ENCODE results near the gene TANC1.

The TANC1 gene

GRCh38 chr2:159185401-159186130, 217.1 kb downstream of the TANC1 start:
- DNase-seq (ENCODE audit: insufficient read length) (peak; percentile 43), FAIRE-seq (peak; percentile 84)
- no peak for TF ChIP-seq POLR2AphosphoS5 (IDR thresholded peaks at IDR 0.05; ENCODE audit: low read depth, low read length)
- no peak for TF ChIP-seq TAF1 (IDR thresholded peaks at IDR 0.05; ENCODE audit: borderline replicate concordance, low read depth, low read length)

- no peak for DNase-seq (ENCODE audit: insufficient read length)
- FAIRE-seq = peak; percentile 24
- TF ChIP-seq POLR2AphosphoS5 (IDR thresholded peaks at IDR 0.05; ENCODE audit: low read depth, low read length) (no peak), POLR2A (IDR thresholded peaks at IDR 0.05; ENCODE audit: low read depth, low read length) (no peak), TAF1 (IDR thresholded peaks at IDR 0.05; ENCODE audit: borderline replicate concordance, low read depth, low read length) (no peak)
Measured at GRCh38 chr2:159186462-159186861, 218.0 kb downstream of the TANC1 start.

GRCh38 chr2:159187106-159187505, 218.7 kb downstream of the TANC1 start:
- DNase-seq (ENCODE audit: insufficient read length) (no peak), FAIRE-seq (no peak)
- TF ChIP-seq POLR2A (IDR thresholded peaks at IDR 0.05; ENCODE audit: low read depth, low read length) = no peak
- TF ChIP-seq POLR2AphosphoS5 (IDR thresholded peaks at IDR 0.05; ENCODE audit: low read depth, low read length) = no peak
- no peak for TF ChIP-seq TAF1 (IDR thresholded peaks at IDR 0.05; ENCODE audit: borderline replicate concordance, low read depth, low read length)

GRCh38 chr2:159188449-159188848, 220.0 kb downstream of the TANC1 start:
- no peak for FAIRE-seq
- TF ChIP-seq POLR2AphosphoS5 (IDR thresholded peaks at IDR 0.05; ENCODE audit: low read depth, low read length) (no peak), TAF1 (IDR thresholded peaks at IDR 0.05; ENCODE audit: borderline replicate concordance, low read depth, low read length) (no peak), POLR2A (IDR thresholded peaks at IDR 0.05; ENCODE audit: low read depth, low read length) (no peak)
- no peak for DNase-seq (ENCODE audit: insufficient read length)

- DNase-seq (ENCODE audit: insufficient read length) (no peak), FAIRE-seq (no peak)
- no peak for TF ChIP-seq POLR2AphosphoS5 (IDR thresholded peaks at IDR 0.05; ENCODE audit: low read depth, low read length)
- TF ChIP-seq TAF1 (IDR thresholded peaks at IDR 0.05; ENCODE audit: borderline replicate concordance, low read depth, low read length) = no peak
- no peak for TF ChIP-seq POLR2A (IDR thresholded peaks at IDR 0.05; ENCODE audit: low read depth, low read length)
Measured at GRCh38 chr2:159192371-159192918, 224.0 kb downstream of the TANC1 start.

GRCh38 chr2:159193791-159194190, 225.4 kb downstream of the TANC1 start:
- FAIRE-seq (no peak), DNase-seq (ENCODE audit: insufficient read length) (no peak)
- no peak for TF ChIP-seq POLR2AphosphoS5 (IDR thresholded peaks at IDR 0.05; ENCODE audit: low read depth, low read length)
- TF ChIP-seq POLR2A (IDR thresholded peaks at IDR 0.05; ENCODE audit: low read depth, low read length) = no peak
- TF ChIP-seq TAF1 (IDR thresholded peaks at IDR 0.05; ENCODE audit: borderline replicate concordance, low read depth, low read length) = no peak

GRCh38 chr2:159194241-159194640, 225.8 kb downstream of the TANC1 start:
- DNase-seq (ENCODE audit: insufficient read length) = no peak
- no peak for FAIRE-seq
- TF ChIP-seq POLR2A (IDR thresholded peaks at IDR 0.05; ENCODE audit: low read depth, low read length) (no peak), POLR2AphosphoS5 (IDR thresholded peaks at IDR 0.05; ENCODE audit: low read depth, low read length) (no peak), TAF1 (IDR thresholded peaks at IDR 0.05; ENCODE audit: borderline replicate concordance, low read depth, low read length) (no peak)

- no peak for TF ChIP-seq POLR2AphosphoS5 (IDR thresholded peaks at IDR 0.05; ENCODE audit: low read depth, low read length)
- TF ChIP-seq POLR2A (IDR thresholded peaks at IDR 0.05; ENCODE audit: low read depth, low read length) = no peak
- TF ChIP-seq TAF1 (IDR thresholded peaks at IDR 0.05; ENCODE audit: borderline replicate concordance, low read depth, low read length) = no peak
- DNase-seq (ENCODE audit: insufficient read length) = no peak
- no peak for FAIRE-seq
Measured at GRCh38 chr2:159195697-159196096, 227.3 kb downstream of the TANC1 start.

GRCh38 chr2:159196393-159196925, 228.0 kb downstream of the TANC1 start:
- DNase-seq (ENCODE audit: insufficient read length) (no peak), FAIRE-seq (no peak)
- TF ChIP-seq POLR2A (IDR thresholded peaks at IDR 0.05; ENCODE audit: low read depth, low read length) = no peak
- no peak for TF ChIP-seq POLR2AphosphoS5 (IDR thresholded peaks at IDR 0.05; ENCODE audit: low read depth, low read length)
- TF ChIP-seq TAF1 (IDR thresholded peaks at IDR 0.05; ENCODE audit: borderline replicate concordance, low read depth, low read length) = no peak

GRCh38 chr2:159199236-159199635, 230.8 kb downstream of the TANC1 start:
- DNase-seq (ENCODE audit: insufficient read length) (no peak), FAIRE-seq (no peak)
- no peak for TF ChIP-seq POLR2AphosphoS5 (IDR thresholded peaks at IDR 0.05; ENCODE audit: low read depth, low read length)
- no peak for TF ChIP-seq TAF1 (IDR thresholded peaks at IDR 0.05; ENCODE audit: borderline replicate concordance, low read depth, low read length)

- FAIRE-seq (no peak), DNase-seq (ENCODE audit: insufficient read length) (no peak)
- TF ChIP-seq TAF1 (IDR thresholded peaks at IDR 0.05; ENCODE audit: borderline replicate concordance, low read depth, low read length) (no peak), POLR2AphosphoS5 (IDR thresholded peaks at IDR 0.05; ENCODE audit: low read depth, low read length) (no peak), POLR2A (IDR thresholded peaks at IDR 0.05; ENCODE audit: low read depth, low read length) (no peak)
Measured at GRCh38 chr2:159199761-159200465, 231.5 kb downstream of the TANC1 start.

Data from GM12892 (cell line).